Stimulated activated CD4-positive, alpha-beta T cell treated with anti-CD3 and anti-CD28 coated beads, Interleukin-4, amount 100 ng/mL, for 4 hours (primary cell): ENCODE data around the gene FAM81B.
"Not testable (repeated sequence)": the region's sequence is repeated elsewhere in the genome, so short reads cannot be mapped to it uniquely, and the experiment has no call there.

ENCODE experiments used
- DNase-seq, 2 experiments: peaks; one replicate each; pipeline ENCODE4 v3.0.0-alpha.2; 2020

FAM81B gene

GRCh38 chr5:95390812-95391492, at the start of gene FAM81B:
TSS of gene FAM81B (plus strand) at chr5:95391366. CDS start at chr5:95391390, 24 bp downstream.
- DNase-seq = no peak

GRCh38 chr5:95341444-95341843, 49.7 kb upstream of the FAM81B start:
- DNase-seq = not testable (repeated sequence)

GRCh38 chr5:95347506-95348120, 43.6 kb upstream of the FAM81B start:
- no peak for DNase-seq

- no peak for DNase-seq
These were observed 40.5 kb upstream of the FAM81B start for GRCh38 chr5:95350631-95351030.

- DNase-seq = no peak
These were observed 38.5 kb upstream of the FAM81B start for GRCh38 chr5:95352691-95353090.

GRCh38 chr5:95358320-95358719, 32.8 kb upstream of the FAM81B start:
- no peak for DNase-seq

GRCh38 chr5:95358848-95359247, 32.3 kb upstream of the FAM81B start:
- DNase-seq = no peak

- DNase-seq = not testable (repeated sequence)
These were observed 30.5 kb upstream of the FAM81B start for GRCh38 chr5:95360667-95361066.

- DNase-seq = no peak
These were observed 25.7 kb upstream of the FAM81B start for GRCh38 chr5:95365302-95366095.

- DNase-seq = no peak
These were observed 21.4 kb upstream of the FAM81B start for GRCh38 chr5:95369782-95370181.

- DNase-seq = no peak
These were observed 17.1 kb upstream of the FAM81B start for GRCh38 chr5:95374061-95374460.

GRCh38 chr5:95375591-95375990, 15.6 kb upstream of the FAM81B start:
- DNase-seq = no peak

GRCh38 chr5:95379133-95379532, 12.0 kb upstream of the FAM81B start:
- no peak for DNase-seq

GRCh38 chr5:95380103-95380628, 11.0 kb upstream of the FAM81B start:
- no peak for DNase-seq

- no peak for DNase-seq
These were observed 8.4 kb upstream of the FAM81B start for GRCh38 chr5:95382801-95383200.

- DNase-seq = no peak
These were observed 6.5 kb upstream of the FAM81B start for GRCh38 chr5:95384485-95385213.

GRCh38 chr5:95385334-95385733, 5.8 kb upstream of the FAM81B start:
- DNase-seq = no peak

GRCh38 chr5:95391965-95392364, 799 bp downstream of the FAM81B start:
- not testable (repeated sequence) for DNase-seq

- DNase-seq = no peak
These were observed 1.5 kb downstream of the FAM81B start for GRCh38 chr5:95392593-95393182.

- no peak for DNase-seq
These were observed 2.1 kb downstream of the FAM81B start for GRCh38 chr5:95393279-95393678.

GRCh38 chr5:95398989-95399388, 7.8 kb downstream of the FAM81B start:
- no peak for DNase-seq

- DNase-seq = no peak
These were observed 10.5 kb downstream of the FAM81B start for GRCh38 chr5:95401626-95402025.

- no peak for DNase-seq
These were observed 12.8 kb downstream of the FAM81B start for GRCh38 chr5:95403996-95404395.
